Hepatocyte (in vitro differentiated cells): Measurements from ENCODE around the gene ZGPAT. TPM values are rescaled to one million over a fixed set of nuclear protein-coding genes. Genes with fewer than 3 reads are reported as not detected.

Experiments used
- DNase-seq: peaks from one replicate; pipeline ENCODE4 v3.0.0-alpha.2; 2016; ENCODE audit warnings: low spot score
- H2AFZ ChIP-seq: fragments of 200-600 bp; sonication (generic); 2 replicates; pipeline ENCODE4 v1.6.0; 2016; ENCODE audit warnings: antibody characterized with exemption, mild to moderate bottlenecking
- H3K27ac ChIP-seq: fragments of 200-600 bp; sonication (generic); 2 replicates; pipeline ENCODE4 v1.5.1; 2016; ENCODE audit warnings: mild to moderate bottlenecking
- H3K27me3 ChIP-seq: fragments of 200-600 bp; sonication (generic); 2 replicates; pipeline ENCODE4 v1.6.1; 2016
- H3K36me3 ChIP-seq: fragments of 200-600 bp; sonication (generic); replicated peaks from 2 replicates; pipeline ENCODE4 v1.5.1; 2016; ENCODE audit warnings: low read depth; ENCODE audit not compliant: insufficient read depth
- H3K4me1 ChIP-seq: fragments of 200-600 bp; sonication (generic); 2 replicates; pipeline ENCODE4 v1.5.1; 2016; ENCODE audit warnings: mild to moderate bottlenecking, moderate library complexity; ENCODE audit not compliant: insufficient read depth
- H3K4me2 ChIP-seq: fragments of 200-600 bp; sonication (generic); 2 replicates; pipeline ENCODE4 v1.6.0; 2016
- H3K4me3 ChIP-seq: fragments of 200-600 bp; sonication (generic); 2 replicates; pipeline ENCODE4 v1.5.1; 2016; ENCODE audit warnings: mild to moderate bottlenecking
- H3K79me2 ChIP-seq: fragments of 200-600 bp; sonication (generic); 2 replicates; pipeline ENCODE4 v1.6.0; 2017; ENCODE audit warnings: mild to moderate bottlenecking
- H3K9me2 ChIP-seq: fragments of 200-600 bp; sonication (generic); replicated peaks from 2 replicates; pipeline ENCODE4 v1.6.0; 2017; ENCODE audit warnings: mild to moderate bottlenecking; ENCODE audit not compliant: insufficient read depth
- H3K9me3 ChIP-seq: fragments of 200-600 bp; sonication (generic); 2 replicates; pipeline ENCODE4 v1.5.1; 2016; ENCODE audit warnings: low read depth, mild to moderate bottlenecking
- H4K20me1 ChIP-seq: fragments of 200-600 bp; sonication (generic); 2 replicates; pipeline ENCODE4 v1.6.0; 2016; ENCODE audit warnings: mild to moderate bottlenecking; ENCODE audit not compliant: insufficient read depth, poor library complexity, severe bottlenecking
- CTCF ChIP-seq: fragments of 200-600 bp; sonication (generic); IDR thresholded peaks from 2 replicates; pipeline ENCODE4 v1.5.1; 2016; ENCODE audit warnings: antibody characterized with exemption, mild to moderate bottlenecking; ENCODE audit not compliant: poor library complexity
- EZH2 ChIP-seq: fragments of 200-600 bp; sonication (generic); IDR thresholded peaks from 2 replicates; pipeline ENCODE4 v1.6.1; 2016; ENCODE audit warnings: antibody characterized with exemption, mild to moderate bottlenecking, borderline replicate concordance
- EZH2phosphoT487 ChIP-seq: fragments of 200-600 bp; sonication (generic); IDR thresholded peaks from one replicate; pipeline ENCODE4 v1.6.1; 2018; ENCODE audit warnings: antibody characterized with exemption, mild to moderate bottlenecking, low read depth, moderate library complexity; ENCODE audit not compliant: unreplicated experiment, severe bottlenecking
- WGBS: methylation state at CpG from one replicate; pipeline ENCODE4 v1.1.6; 2016; ENCODE audit warnings: low lambda C conversion rate; ENCODE audit errors: missing lambda C conversion rate; 5-methylcytosine and 5-hydroxymethylcytosine counted together
- polyA plus RNA-seq: library from polyadenylated mRNA; unstranded; fragments of >200 nt; fragmentation: Nextera tagmentation; extraction: Ambion mirVana; gene quantifications from 2 replicates; pipeline ENCODE4 v1.2.1, GENCODE V29; 2016
- total RNA-seq: library from RNA; depleted of rRNA; stranded (reverse); fragments of >200 nt; gene quantifications from 2 replicates; pipeline ENCODE4 v1.2.3, GENCODE V29; 2014

The ZGPAT gene
- total and polyA plus RNA-seq, 2 experiments from 2014 or later = 18.6 to 41.7 TPM

DNA sequence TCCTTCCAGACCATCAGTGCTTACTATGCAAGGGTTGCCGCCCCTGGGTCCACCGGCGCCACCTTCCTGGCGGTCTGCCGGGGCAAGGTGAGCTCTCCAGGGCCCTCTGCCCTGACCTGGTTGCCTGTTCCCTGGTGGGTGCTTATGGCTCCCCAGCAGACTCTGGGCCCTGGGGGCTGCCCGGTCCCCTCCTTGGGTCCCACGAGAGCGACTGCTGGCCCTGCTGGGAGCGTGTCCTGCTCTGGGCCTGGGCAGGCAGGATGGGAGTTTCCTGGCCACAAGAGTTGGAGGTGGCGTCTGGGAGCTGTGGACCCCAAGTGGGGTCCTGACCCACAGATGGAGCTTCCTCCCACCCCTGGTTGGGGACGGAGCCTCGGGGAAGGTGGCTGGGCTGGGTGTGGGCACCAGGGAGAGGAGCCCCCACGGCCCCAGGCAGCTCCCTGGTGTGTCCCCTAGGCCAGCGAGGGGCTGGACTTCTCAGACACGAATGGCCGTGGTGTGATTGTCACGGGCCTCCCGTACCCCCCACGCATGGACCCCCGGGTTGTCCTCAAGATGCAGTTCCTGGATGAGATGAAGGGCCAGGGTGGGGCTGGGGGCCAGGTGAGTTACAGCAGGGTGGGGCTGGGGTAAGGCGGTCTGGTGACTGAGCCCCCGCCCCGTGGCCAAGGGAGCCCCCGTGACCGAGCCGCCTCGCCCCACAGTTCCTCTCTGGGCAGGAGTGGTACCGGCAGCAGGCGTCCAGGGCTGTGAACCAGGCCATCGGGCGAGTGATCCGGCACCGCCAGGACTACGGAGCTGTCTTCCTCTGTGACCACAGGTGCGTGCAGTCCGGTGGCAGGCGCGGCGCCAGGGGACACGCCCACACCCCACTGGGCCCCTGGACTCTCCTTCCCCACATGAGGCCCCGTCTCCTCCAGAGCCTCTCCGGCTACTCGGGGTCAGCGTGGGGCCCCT lies 18.5 kb upstream of the ZGPAT start:
- H3K27ac ChIP-seq = no peak overlapping the region
- TF ChIP-seq EZH2 = no peak
- no peak for TF ChIP-seq CTCF
- TF ChIP-seq EZH2phosphoT487 = no peak
- DNase-seq = no peak
- H3K9me2 ChIP-seq = no peaks in the 10 kb centered on the region
- H4K20me1 ChIP-seq = no peaks in the 10 kb centered on the region
- H3K4me1 ChIP-seq = no peaks in the 10 kb centered on the region
- no peaks in the 10 kb centered on the region for H3K9me3 ChIP-seq
- no peak overlapping the region for H2AFZ ChIP-seq
- no peak overlapping the region for H3K4me2 ChIP-seq
- H3K27me3 ChIP-seq = no peaks in the 10 kb centered on the region
- WGBS = 96% methylated on average over 22 of the region's 44 CpGs
- no peak overlapping the region for H3K4me3 ChIP-seq
- no peaks in the 10 kb centered on the region for H3K79me2 ChIP-seq
- H3K36me3 ChIP-seq = no peaks in the 10 kb centered on the region

DNA sequence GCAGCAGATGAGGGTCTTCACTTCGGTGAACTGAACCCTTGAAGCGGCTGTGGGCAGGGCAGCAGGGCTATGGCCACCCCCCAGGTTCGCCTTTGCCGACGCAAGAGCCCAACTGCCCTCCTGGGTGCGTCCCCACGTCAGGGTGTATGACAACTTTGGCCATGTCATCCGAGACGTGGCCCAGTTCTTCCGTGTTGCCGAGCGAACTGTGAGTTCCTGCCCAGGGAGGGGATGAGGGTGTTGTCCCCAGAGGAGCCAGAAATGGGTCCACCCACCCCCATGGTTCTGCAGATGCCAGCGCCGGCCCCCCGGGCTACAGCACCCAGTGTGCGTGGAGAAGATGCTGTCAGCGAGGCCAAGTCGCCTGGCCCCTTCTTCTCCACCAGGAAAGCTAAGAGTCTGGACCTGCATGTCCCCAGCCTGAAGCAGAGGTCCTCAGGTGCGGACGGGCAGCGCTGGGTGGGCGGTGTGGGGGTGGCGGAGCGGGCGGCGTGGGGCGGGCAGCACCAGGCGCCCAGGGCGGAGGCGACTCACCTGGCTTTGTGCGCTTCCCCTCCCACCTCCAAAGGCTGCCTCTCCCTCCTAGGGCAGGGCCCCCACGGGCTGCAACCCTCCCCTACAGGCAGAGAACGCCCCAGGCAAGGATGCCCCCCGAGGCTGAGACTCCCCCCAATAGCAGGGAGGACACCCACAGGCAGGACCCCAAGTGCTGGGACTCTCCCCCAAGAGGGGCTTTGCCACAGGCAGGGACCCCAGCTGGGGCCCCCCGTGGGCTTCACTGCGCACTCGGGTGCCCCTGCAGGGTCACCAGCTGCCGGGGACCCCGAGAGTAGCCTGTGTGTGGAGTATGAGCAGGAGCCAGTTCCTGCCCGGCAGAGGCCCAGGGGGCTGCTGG lies 17.6 kb upstream of the ZGPAT start:
- Histone ChIP-seq H4K20me1 (no peaks in the 10 kb centered on the region), H2AFZ (no peak overlapping the region), H3K4me3 (no peak overlapping the region), H3K4me1 (no peaks in the 10 kb centered on the region), H3K36me3 (no peaks in the 10 kb centered on the region), H3K9me2 (no peaks in the 10 kb centered on the region), H3K9me3 (no peaks in the 10 kb centered on the region), H3K4me2 (no peak overlapping the region), H3K27ac (no peak overlapping the region), H3K27me3 (no peaks in the 10 kb centered on the region), H3K79me2 (no peaks in the 10 kb centered on the region)
- WGBS = 96% methylated on average over 39 of the region's 40 CpGs
- no peak for TF ChIP-seq EZH2phosphoT487
- TF ChIP-seq CTCF = no peak
- no peak for TF ChIP-seq EZH2
- DNase-seq = no peak

- Histone ChIP-seq H3K4me3 (no peak overlapping the region), H3K4me2 (no peak overlapping the region), H2AFZ (no peak overlapping the region), H3K79me2 (no peaks in the 10 kb centered on the region), H3K27me3 (no peaks in the 10 kb centered on the region), H3K9me2 (no peaks in the 10 kb centered on the region), H4K20me1 (no peaks in the 10 kb centered on the region), H3K27ac (no peak overlapping the region), H3K4me1 (no peaks in the 10 kb centered on the region), H3K9me3 (no peaks in the 10 kb centered on the region), H3K36me3 (no peaks in the 10 kb centered on the region)
- 94% methylated on average over 24 of the region's 24 CpGs for WGBS
- DNase-seq = no peak
- no peak for TF ChIP-seq CTCF
- no peak for TF ChIP-seq EZH2phosphoT487
- TF ChIP-seq EZH2 = no peak
Measured at GRCh38 chr20:63690898-63691710, 16.7 kb upstream of the ZGPAT start.
